RWPE2 (cell line): ENCODE results near the gene ZSWIM7.

Experiments used
- ATAC-seq: fragments of 200-7000 bp; cut with Tn5 transposase; 3 replicates; pipeline ENCODE4 v1.9.1; 2021; ENCODE audit warnings: low read depth
- DNase-seq: peaks from one replicate; pipeline ENCODE4 v3.0.0-alpha.2; 2020; ENCODE audit warnings: low spot score
- H3K27ac ChIP-seq: fragments of 450-650 bp; 2 replicates; pipeline ENCODE4 v1.5.1; 2017; ENCODE audit warnings: mild to moderate bottlenecking; ENCODE audit not compliant: poor library complexity, severe bottlenecking
- H3K27me3 ChIP-seq: fragments of 250-450 bp; sonication (Bioruptor Pico); 2 replicates; pipeline ENCODE4 v1.5.1; 2021; ENCODE audit warnings: mild to moderate bottlenecking, moderate library complexity; ENCODE audit not compliant: insufficient read depth, poor library complexity, severe bottlenecking
- H3K36me3 ChIP-seq: fragments of 250-450 bp; sonication (Bioruptor Pico); 2 replicates; pipeline ENCODE4 v1.5.1; 2020; ENCODE audit warnings: low read depth, mild to moderate bottlenecking, moderate library complexity
- H3K4me1 ChIP-seq: fragments of 250-450 bp; sonication (Bioruptor Pico); 2 replicates; pipeline ENCODE4 v1.5.1; 2021; ENCODE audit warnings: mild to moderate bottlenecking, moderate library complexity; ENCODE audit not compliant: insufficient read depth, poor library complexity, severe bottlenecking
- H3K4me3 ChIP-seq: fragments of 250-450 bp; sonication (Bioruptor Pico); 2 replicates; pipeline ENCODE4 v1.5.1; 2021; ENCODE audit warnings: mild to moderate bottlenecking, moderate library complexity; ENCODE audit not compliant: severe bottlenecking
- H3K9me3 ChIP-seq: fragments of 250-450 bp; sonication (Bioruptor Pico); 2 replicates; pipeline ENCODE4 v1.5.1; 2021; ENCODE audit warnings: mild to moderate bottlenecking, moderate library complexity; ENCODE audit not compliant: severe bottlenecking
- TF ChIP-seq, protein P1 (sequence below): fragments of 450-650 bp; IDR thresholded peaks from one replicate; pipeline ENCODE4 v1.5.1; 2017; ENCODE audit warnings: mild to moderate bottlenecking, moderate library complexity; ENCODE audit not compliant: poor library complexity, severe bottlenecking

ZSWIM7 gene

DNA sequence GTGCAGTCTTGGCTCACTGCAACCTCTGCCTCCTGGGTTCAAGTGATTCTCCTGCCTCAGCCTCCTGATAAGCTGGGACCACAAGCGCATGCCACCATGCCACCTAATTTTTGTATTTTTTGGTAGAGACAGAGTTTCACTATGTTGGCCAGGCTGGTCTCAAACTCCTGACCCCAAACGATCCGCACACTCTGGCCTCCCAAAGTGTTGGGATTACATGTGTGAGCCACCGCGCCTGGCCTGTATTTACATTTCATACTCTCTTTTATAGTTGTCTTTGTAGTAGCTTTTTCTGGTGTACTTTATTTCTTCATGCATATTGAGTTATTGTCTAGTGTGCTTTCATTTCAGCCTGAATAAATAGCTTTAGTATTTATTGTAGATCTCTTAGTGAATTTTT, 64.6 kb downstream of the ZSWIM7 start:
- H3K27ac ChIP-seq: no peak overlapping the region
- no peaks in the 10 kb centered on the region for H3K27me3 ChIP-seq
- DNase-seq (no peak), ATAC-seq (no peak)
- no peaks in the 10 kb centered on the region for H3K36me3 ChIP-seq
- no peaks in the 10 kb centered on the region for H3K4me1 ChIP-seq
- TF ChIP-seq, protein P1, sequence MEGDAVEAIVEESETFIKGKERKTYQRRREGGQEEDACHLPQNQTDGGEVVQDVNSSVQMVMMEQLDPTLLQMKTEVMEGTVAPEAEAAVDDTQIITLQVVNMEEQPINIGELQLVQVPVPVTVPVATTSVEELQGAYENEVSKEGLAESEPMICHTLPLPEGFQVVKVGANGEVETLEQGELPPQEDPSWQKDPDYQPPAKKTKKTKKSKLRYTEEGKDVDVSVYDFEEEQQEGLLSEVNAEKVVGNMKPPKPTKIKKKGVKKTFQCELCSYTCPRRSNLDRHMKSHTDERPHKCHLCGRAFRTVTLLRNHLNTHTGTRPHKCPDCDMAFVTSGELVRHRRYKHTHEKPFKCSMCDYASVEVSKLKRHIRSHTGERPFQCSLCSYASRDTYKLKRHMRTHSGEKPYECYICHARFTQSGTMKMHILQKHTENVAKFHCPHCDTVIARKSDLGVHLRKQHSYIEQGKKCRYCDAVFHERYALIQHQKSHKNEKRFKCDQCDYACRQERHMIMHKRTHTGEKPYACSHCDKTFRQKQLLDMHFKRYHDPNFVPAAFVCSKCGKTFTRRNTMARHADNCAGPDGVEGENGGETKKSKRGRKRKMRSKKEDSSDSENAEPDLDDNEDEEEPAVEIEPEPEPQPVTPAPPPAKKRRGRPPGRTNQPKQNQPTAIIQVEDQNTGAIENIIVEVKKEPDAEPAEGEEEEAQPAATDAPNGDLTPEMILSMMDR: no peak
- no peak overlapping the region for H3K4me3 ChIP-seq
- H3K9me3 ChIP-seq: no peaks in the 10 kb centered on the region

DNA sequence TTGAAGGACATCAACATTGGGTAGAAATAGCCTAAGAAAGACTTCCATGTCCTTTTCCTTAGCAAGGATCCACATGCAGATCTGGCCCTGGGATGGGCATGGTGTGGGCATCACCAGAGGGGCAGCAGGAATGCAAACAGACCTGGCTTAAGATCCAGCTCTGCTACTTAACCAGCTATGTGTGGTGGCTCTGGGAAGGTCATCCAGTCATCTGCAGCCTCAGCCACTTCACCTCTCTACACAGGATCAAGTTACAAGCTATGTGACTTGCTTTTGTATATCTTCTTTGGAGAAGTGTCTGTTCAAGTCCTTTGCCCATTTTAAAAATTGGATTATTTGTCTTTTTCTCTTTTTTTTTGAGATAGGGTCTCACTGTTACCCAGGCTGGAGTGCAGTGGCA, 68.1 kb downstream of the ZSWIM7 start:
- ATAC-seq (no peak), DNase-seq (no peak)
- TF ChIP-seq, protein P1: no peak
- H3K4me3 ChIP-seq: no peak overlapping the region
- no peaks in the 10 kb centered on the region for H3K36me3 ChIP-seq
- H3K4me1 ChIP-seq: no peaks in the 10 kb centered on the region
- H3K27ac ChIP-seq: no peak overlapping the region
- H3K9me3 ChIP-seq: no peaks in the 10 kb centered on the region
- H3K27me3 ChIP-seq: no peaks in the 10 kb centered on the region

DNA sequence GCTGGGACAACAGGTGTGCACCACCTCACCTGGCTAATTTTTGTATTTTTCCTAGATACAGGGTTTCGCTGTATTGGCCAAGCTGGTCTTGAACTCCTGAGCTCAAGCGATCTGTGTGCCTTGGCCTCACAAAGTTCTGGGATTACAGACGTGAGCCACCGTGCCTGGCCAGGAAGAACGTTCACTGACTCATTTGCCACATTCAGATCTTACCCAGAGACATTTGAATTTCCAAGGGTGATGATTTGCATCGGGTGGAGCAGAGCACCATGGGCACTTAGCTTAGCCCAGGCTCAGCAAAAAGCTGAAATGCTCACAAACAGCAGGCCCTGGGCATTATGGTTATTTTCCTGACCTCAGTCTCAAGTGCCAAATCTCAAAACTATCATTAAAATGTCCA, 69.1 kb downstream of the ZSWIM7 start:
- no peaks in the 10 kb centered on the region for H3K36me3 ChIP-seq
- TF ChIP-seq, protein P1: no peak
- no peaks in the 10 kb centered on the region for H3K27me3 ChIP-seq
- H3K27ac ChIP-seq: no peak overlapping the region
- no peak for DNase-seq
- H3K4me1 ChIP-seq: no peaks in the 10 kb centered on the region
- no peaks in the 10 kb centered on the region for H3K9me3 ChIP-seq
- no peak overlapping the region for H3K4me3 ChIP-seq
- no peak for ATAC-seq

DNA sequence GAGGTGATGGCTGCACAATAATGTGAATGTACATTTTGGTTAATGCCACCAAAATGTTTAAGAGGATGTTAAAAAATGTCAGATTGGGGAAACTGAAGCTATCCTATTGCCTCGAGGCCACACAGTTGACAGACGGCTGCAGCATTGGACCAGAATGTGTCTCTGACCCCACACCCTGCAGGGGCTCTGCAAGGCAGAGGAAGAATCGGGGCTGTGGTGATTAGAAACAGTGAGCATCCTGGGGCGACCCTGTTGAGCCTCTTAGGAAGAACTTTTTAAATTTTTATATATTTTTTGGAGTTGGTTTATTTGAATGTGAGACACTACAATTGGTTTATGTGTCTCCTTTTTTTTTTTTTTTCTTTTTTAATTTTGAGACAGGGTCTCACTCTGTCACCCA, 69.6 kb downstream of the ZSWIM7 start:
- TF ChIP-seq, protein P1: no peak

DNA sequence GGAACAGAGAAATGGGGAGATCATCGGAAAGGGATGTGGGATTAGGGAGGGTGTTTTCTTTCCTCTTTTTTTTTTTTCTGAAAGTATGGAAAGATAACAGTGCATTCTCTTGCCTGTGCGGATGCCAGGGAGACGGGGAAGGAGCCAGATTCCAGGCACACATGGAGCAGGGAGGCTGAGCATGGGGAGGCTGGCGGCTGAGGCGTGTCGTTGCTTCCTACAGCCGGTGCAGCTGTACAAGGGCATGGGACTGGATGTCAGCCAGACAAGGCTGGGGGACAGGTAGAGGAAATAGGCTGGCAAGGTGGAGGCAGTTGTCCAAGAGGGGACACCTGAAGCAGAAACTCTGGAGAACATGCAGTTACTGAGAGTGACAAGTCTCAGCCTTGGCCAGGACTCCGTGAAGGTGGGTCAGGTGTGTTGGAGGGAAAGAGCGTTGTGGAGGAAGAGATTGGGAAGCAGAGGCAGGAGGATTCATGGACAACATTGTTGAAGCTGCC, 71.2 kb downstream of the ZSWIM7 start:
- no peak for ATAC-seq
- Histone ChIP-seq H3K27me3 (no peaks in the 10 kb centered on the region), H3K27ac (no peak overlapping the region), H3K36me3 (no peaks in the 10 kb centered on the region), H3K4me3 (no peak overlapping the region), H3K9me3 (no peaks in the 10 kb centered on the region), H3K4me1 (no peaks in the 10 kb centered on the region)
- TF ChIP-seq, protein P1: no peak
- no peak for DNase-seq

More for the DNA sequence above, 69.6 kb downstream of the ZSWIM7 start:
- H3K4me1 ChIP-seq: no peaks in the 10 kb centered on the region
- H3K27me3 ChIP-seq: no peaks in the 10 kb centered on the region
- no peak for DNase-seq
- H3K36me3 ChIP-seq: no peaks in the 10 kb centered on the region
- no peaks in the 10 kb centered on the region for H3K9me3 ChIP-seq
- H3K4me3 ChIP-seq: no peak overlapping the region
- ATAC-seq: no peak
- no peak overlapping the region for H3K27ac ChIP-seq
